Right lobe of liver (tissue), 6 donors: ENCODE results near the gene FRMD4A. TPM values are rescaled to one million over a fixed set of nuclear protein-coding genes. Genes with fewer than 3 reads are reported as not detected.
A peak's percentile ranks its signal among the peaks of the same experiment; 100 is the strongest.

ENCODE experiments used
- ATAC-seq, 4 donors: fragments of 200-7000 bp; cut with Tn5 transposase; one replicate each; pipeline ENCODE4 v1.9.1; 2020; ENCODE audit warnings: mild to moderate bottlenecking in 4 of 4, moderate library complexity in 4 of 4
- DNase-seq, 3 donors: peaks; one replicate each; pipeline ENCODE4 v3.0.0-alpha.2; 2020
- H3K27ac ChIP-seq, 3 donors: fragments of 200-600 bp; one replicate each; pipeline ENCODE4 v1.8.0; 2022
- H3K27me3 ChIP-seq, 2 donors: fragments of 200-600 bp; one replicate each; pipeline ENCODE4 v1.8.0; 2022
- H3K36me3 ChIP-seq, 4 donors: fragments of 200-600 bp; sonication (generic) in 1 of 4; one replicate each; pipeline versions ENCODE4 v1.5.1 to v1.8.0; 2017 to 2022; ENCODE audit warnings: control low read depth in 1 of 4
- H3K4me1 ChIP-seq, 4 donors: fragments of 200-600 bp; sonication (generic) in 1 of 4; one replicate each; pipeline versions ENCODE4 v1.5.1 to v1.8.0; 2017 to 2022; ENCODE audit warnings: control low read depth in 1 of 4
- H3K4me3 ChIP-seq, 3 donors: fragments of 200-600 bp; one replicate each; pipeline ENCODE4 v1.8.0; 2022
- H3K9me3 ChIP-seq, 4 donors: fragments of 200-600 bp; sonication (generic) in 1 of 4; one replicate each; pipeline versions ENCODE4 v1.5.1 to v1.8.0; 2017 to 2022; ENCODE audit warnings: control low read depth in 1 of 4
- POLR2A ChIP-seq: fragments of 450-650 bp; IDR thresholded peaks from one replicate; pipeline ENCODE4 v1.6.1; 2017; ENCODE audit warnings: antibody characterized with exemption, mild to moderate bottlenecking
- WGBS: methylation state at CpG from one replicate; pipeline ENCODE4 v1.1.6; 2018; ENCODE audit warnings: low coverage, low lambda C conversion rate; ENCODE audit not compliant: insufficient coverage; ENCODE audit errors: missing lambda C conversion rate; 5-methylcytosine and 5-hydroxymethylcytosine counted together
- intact Hi-C, 2 donors: fragments of 100-400 bp; cut with DNase I; formaldehyde crosslinking; loops; one replicate each; pipeline versions ENCODE4 v1.11.2 to v1.14.1; 2022
- total RNA-seq, 6 experiments: library from RNA; depleted of rRNA in 2 of 6; stranded (reverse); fragments of >200 nt in 2 of 6; fragmentation: NEBNext Ultra II Directional in 3 of 6; extraction: Animal tissue kit (Norgen Biotek cat#: 25700) in 3 of 6; gene quantifications; one replicate each; pipeline versions ENCODE4 v1.1.0 to v1.2.4, GENCODE V29; 2016 to 2023
- TF ChIP-seq, protein P1 (sequence below), 4 donors: fragments of 200-600 bp in 3 of 4; fragments of 450-650 bp in 1 of 4; IDR thresholded peaks; one replicate each; pipeline versions ENCODE4 v1.5.1 to v1.8.0; 2016 to 2022; ENCODE audit warnings: antibody characterized with exemption in 4 of 4, mild to moderate bottlenecking in 2 of 4
- donor health status: DM: no; HTN: yes; CAD: no.
- donor health status: DM: no; HTN: no; CAD: no.
- donor health status: DM: no; HTN: no; CAD: no.
- donor health status: DM: no; HTN: yes; CAD: no.
- donor health status: DM: no; HTN: yes; CAD: no.

The FRMD4A gene
- total RNA-seq, 6 experiments from 2014 or later = 8.4 to 22.8 (median 13.3) TPM

GRCh38 chr10:13696071-13696470, 634.7 kb downstream of the FRMD4A start:
- ATAC-seq = no peak
- H3K4me1 ChIP-seq = peaks cover 0 to 25% (median 10%) of the 10 kb centered on the region in 4 donors
- no peak overlapping the region for H3K4me3 ChIP-seq
- DNase-seq = no peak
- TF ChIP-seq, protein P1, sequence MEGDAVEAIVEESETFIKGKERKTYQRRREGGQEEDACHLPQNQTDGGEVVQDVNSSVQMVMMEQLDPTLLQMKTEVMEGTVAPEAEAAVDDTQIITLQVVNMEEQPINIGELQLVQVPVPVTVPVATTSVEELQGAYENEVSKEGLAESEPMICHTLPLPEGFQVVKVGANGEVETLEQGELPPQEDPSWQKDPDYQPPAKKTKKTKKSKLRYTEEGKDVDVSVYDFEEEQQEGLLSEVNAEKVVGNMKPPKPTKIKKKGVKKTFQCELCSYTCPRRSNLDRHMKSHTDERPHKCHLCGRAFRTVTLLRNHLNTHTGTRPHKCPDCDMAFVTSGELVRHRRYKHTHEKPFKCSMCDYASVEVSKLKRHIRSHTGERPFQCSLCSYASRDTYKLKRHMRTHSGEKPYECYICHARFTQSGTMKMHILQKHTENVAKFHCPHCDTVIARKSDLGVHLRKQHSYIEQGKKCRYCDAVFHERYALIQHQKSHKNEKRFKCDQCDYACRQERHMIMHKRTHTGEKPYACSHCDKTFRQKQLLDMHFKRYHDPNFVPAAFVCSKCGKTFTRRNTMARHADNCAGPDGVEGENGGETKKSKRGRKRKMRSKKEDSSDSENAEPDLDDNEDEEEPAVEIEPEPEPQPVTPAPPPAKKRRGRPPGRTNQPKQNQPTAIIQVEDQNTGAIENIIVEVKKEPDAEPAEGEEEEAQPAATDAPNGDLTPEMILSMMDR (IDR thresholded peaks at IDR 0.05) = no peak
- no peak for TF ChIP-seq POLR2A
- peaks cover 0 to 16% (median 7%) of the 10 kb centered on the region in 4 donors for H3K36me3 ChIP-seq
- 67% methylated on average over 9 of the region's 9 CpGs for WGBS
- no peaks in the 10 kb centered on the region for H3K9me3 ChIP-seq
- H3K27me3 ChIP-seq = no peaks in the 10 kb centered on the region
- peak overlapping the region in 2 of 3 donors; percentile 6 to 43 for H3K27ac ChIP-seq
- intact Hi-C loops = no loop called here

- Histone ChIP-seq H3K9me3 (no peaks in the 10 kb centered on the region), H3K36me3 (peaks cover 0 to 16% (median 7%) of the 10 kb centered on the region in 4 donors), H3K4me3 (no peak overlapping the region), H3K27me3 (no peaks in the 10 kb centered on the region), H3K27ac (peak overlapping the region in 1 of 3 donors; percentile 16), H3K4me1 (peaks cover 0 to 20% (median 9%) of the 10 kb centered on the region in 4 donors)
- intact Hi-C loops = no loop called here
- no peak for DNase-seq
- peak; percentile 18 to 35 (median 32) for ATAC-seq
- TF ChIP-seq, protein P1 (IDR thresholded peaks at IDR 0.05) = no peak
- no peak for TF ChIP-seq POLR2A
- 63% methylated on average over 10 of the region's 13 CpGs for WGBS
Observed at GRCh38 chr10:13695588-13695987, 635.1 kb downstream of the FRMD4A start.

DNA sequence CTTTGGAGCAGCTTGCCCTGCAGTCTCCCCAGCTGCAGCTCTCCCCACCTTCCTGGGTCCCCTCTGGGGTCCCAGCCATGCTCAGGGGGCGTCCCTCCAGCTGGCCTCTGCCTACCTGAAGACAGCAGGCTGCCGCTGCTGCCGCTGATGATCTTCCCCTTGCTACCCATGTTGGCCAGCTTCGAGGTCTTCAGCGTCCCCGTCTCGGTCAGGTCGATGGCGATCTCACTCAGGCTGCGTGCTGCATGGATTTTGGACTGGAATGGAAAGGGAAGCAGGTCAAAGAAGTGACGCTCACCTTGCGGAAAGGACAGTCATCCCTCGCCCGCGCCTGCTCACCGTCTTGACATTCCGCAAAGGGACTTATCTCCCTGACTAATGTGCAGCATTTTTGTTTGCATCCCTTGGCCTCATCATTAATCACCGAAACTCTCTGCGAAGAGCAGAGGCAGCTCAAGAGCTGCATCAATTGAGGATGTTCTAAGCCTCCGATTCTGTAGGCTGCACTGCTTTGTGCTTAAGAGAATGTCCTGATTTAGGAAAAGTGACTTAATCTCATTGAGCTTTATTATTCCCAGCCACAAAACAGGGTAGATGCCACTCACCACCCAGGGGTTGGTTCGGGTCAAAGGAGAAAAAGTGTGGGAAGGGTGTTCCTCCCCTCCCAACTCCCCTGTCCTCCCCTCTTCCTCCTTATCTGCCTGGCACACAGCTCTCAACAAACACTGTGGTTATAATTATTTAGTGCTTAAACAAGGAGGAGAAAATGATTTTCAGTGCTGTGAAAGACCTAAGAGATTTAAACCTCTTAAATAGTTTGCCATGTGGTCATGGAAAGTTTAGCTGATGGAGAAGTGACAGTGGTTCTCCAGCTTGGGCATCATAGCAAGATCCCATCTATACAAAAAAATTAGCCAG, 636.7 kb downstream of the FRMD4A start:
- no peak overlapping the region for H3K27ac ChIP-seq
- TF ChIP-seq POLR2A = no peak
- TF ChIP-seq, protein P1 (IDR thresholded peaks at IDR 0.05) = no peak
- H3K4me1 ChIP-seq = peaks cover 0 to 18% (median 9%) of the 10 kb centered on the region in 4 donors
- no peak for DNase-seq
- ATAC-seq = no peak
- intact Hi-C loops = no loop called here
- no peaks in the 10 kb centered on the region for H3K9me3 ChIP-seq
- H3K27me3 ChIP-seq = no peaks in the 10 kb centered on the region
- H3K36me3 ChIP-seq = peaks cover 0 to 16% (median 7%) of the 10 kb centered on the region in 4 donors
- WGBS = 89% methylated on average over 13 of the region's 21 CpGs
- H3K4me3 ChIP-seq = no peak overlapping the region

- no peak for ATAC-seq
- no peaks in the 10 kb centered on the region for H3K9me3 ChIP-seq
- H3K4me1 ChIP-seq = peaks cover 0 to 11% (median 1%) of the 10 kb centered on the region in 4 donors
- H3K4me3 ChIP-seq = no peak overlapping the region
- no peak for DNase-seq
- no peak overlapping the region for H3K27ac ChIP-seq
- 44% methylated on average over 2 of the region's 10 CpGs for WGBS
- peaks cover 0 to 16% (median 7%) of the 10 kb centered on the region in 4 donors for H3K36me3 ChIP-seq
- no peak for TF ChIP-seq POLR2A
- TF ChIP-seq, protein P1 (IDR thresholded peaks at IDR 0.05) = no peak
- H3K27me3 ChIP-seq = no peaks in the 10 kb centered on the region
- intact Hi-C loops = no loop called here
Observed at GRCh38 chr10:13690281-13690825, 640.4 kb downstream of the FRMD4A start.
